H9 (cell line): ENCODE data around the gene VIPR2. TPM values are rescaled to one million over a fixed set of nuclear protein-coding genes. Genes with fewer than 3 reads are reported as not detected.
A peak's percentile ranks its signal among the peaks of the same experiment; 100 is the strongest.
"Not testable (repeated sequence)": the region's sequence is repeated elsewhere in the genome, so short reads cannot be mapped to it uniquely, and the experiment has no call there.

Experiments used
- DNase-seq: peaks from one replicate; pipeline ENCODE4 v3.0.0-alpha.2; 2017
- H2AFZ ChIP-seq: one replicate; pipeline ENCODE4 v1.6.1; 2013; ENCODE audit warnings: mild to moderate bottlenecking, low read length, control low read depth, moderate library complexity
- H2AK5ac ChIP-seq: 2 replicates; pipeline ENCODE4 v1.6.1; 2013; ENCODE audit warnings: low read length, control low read depth, mixed read lengths; ENCODE audit not compliant: insufficient read length
- H2BK120ac ChIP-seq: one replicate; pipeline ENCODE4 v1.6.1; 2013; ENCODE audit warnings: low read depth, mild to moderate bottlenecking, low read length, control low read depth, inconsistent platforms; ENCODE audit not compliant: poor library complexity, severe bottlenecking
- H2BK12ac ChIP-seq: 2 replicates; pipeline ENCODE4 v1.6.1; 2013; ENCODE audit warnings: low read length, control low read depth, mixed read lengths, low read depth; ENCODE audit not compliant: insufficient read length
- H2BK15ac ChIP-seq: 2 replicates; pipeline ENCODE4 v1.6.1; 2013; ENCODE audit warnings: low read depth, low read length, control low read depth
- H2BK20ac ChIP-seq: one replicate; pipeline ENCODE4 v1.6.1; 2013; ENCODE audit warnings: low read depth, mild to moderate bottlenecking, low read length, control low read depth, inconsistent platforms; ENCODE audit not compliant: poor library complexity, severe bottlenecking
- H2BK5ac ChIP-seq: 2 replicates; pipeline ENCODE4 v1.6.1; 2013; ENCODE audit warnings: low read length, control low read depth, mixed read lengths; ENCODE audit not compliant: insufficient read length
- H3K14ac ChIP-seq: 2 replicates; pipeline ENCODE4 v1.6.1; 2013; ENCODE audit warnings: low read length, control low read depth; ENCODE audit not compliant: insufficient read depth
- H3K18ac ChIP-seq: 2 replicates; pipeline ENCODE4 v1.6.1; 2013; ENCODE audit warnings: low read depth, mild to moderate bottlenecking, mixed read lengths, low read length, control low read depth; ENCODE audit not compliant: insufficient read length
- H3K23ac ChIP-seq: 2 replicates; pipeline ENCODE4 v1.6.1; 2013; ENCODE audit warnings: low read length, control low read depth, mixed read lengths, low read depth; ENCODE audit not compliant: insufficient read length
- H3K23me2 ChIP-seq: 2 replicates; pipeline ENCODE4 v1.6.1; 2013; ENCODE audit warnings: low read depth, mild to moderate bottlenecking, mixed read lengths, low read length, control low read depth; ENCODE audit not compliant: insufficient read length, poor library complexity, severe bottlenecking
- H3K27ac ChIP-seq: 2 replicates; pipeline ENCODE4 v1.5.1; 2013; ENCODE audit warnings: low read length, control low read depth, mixed read lengths, low read depth; ENCODE audit not compliant: insufficient read length
- H3K27me3 ChIP-seq: 2 replicates; pipeline ENCODE4 v1.6.1; 2013; ENCODE audit warnings: low read length, control low read depth, inconsistent platforms; ENCODE audit not compliant: insufficient read depth
- H3K4ac ChIP-seq: 2 replicates; pipeline ENCODE4 v1.6.1; 2013; ENCODE audit warnings: low read depth, mild to moderate bottlenecking, control low read depth, inconsistent platforms, low read length, moderate library complexity
- H3K4me1 ChIP-seq: 2 replicates; pipeline ENCODE4 v1.6.1; 2013; ENCODE audit warnings: low read length, control low read depth, inconsistent platforms; ENCODE audit not compliant: insufficient read depth
- H3K4me2 ChIP-seq: 2 replicates; pipeline ENCODE4 v1.6.1; 2013; ENCODE audit warnings: low read length, control low read depth, mixed read lengths; ENCODE audit not compliant: insufficient read length, insufficient read depth
- H3K56ac ChIP-seq: 2 replicates; pipeline ENCODE4 v1.6.1; 2013; ENCODE audit warnings: low read depth, mild to moderate bottlenecking, mixed read lengths, low read length, control low read depth; ENCODE audit not compliant: insufficient read length
- H3K79me1 ChIP-seq: 2 replicates; pipeline ENCODE4 v1.6.1; 2013; ENCODE audit warnings: low read depth, mild to moderate bottlenecking, moderate library complexity, low read length, control low read depth, inconsistent platforms; ENCODE audit not compliant: insufficient read depth, poor library complexity, severe bottlenecking
- H3K79me2 ChIP-seq: 2 replicates; pipeline ENCODE4 v1.6.1; 2013; ENCODE audit warnings: low read length, control low read depth, inconsistent platforms; ENCODE audit not compliant: insufficient read depth
- H3K9ac ChIP-seq: 2 replicates; pipeline ENCODE4 v1.6.1; 2013; ENCODE audit warnings: low read length, control low read depth, mixed read lengths; ENCODE audit not compliant: insufficient read length; ENCODE audit errors: extremely low read depth
- H3K9me3 ChIP-seq: one replicate; pipeline ENCODE4 v1.6.1; 2013; ENCODE audit warnings: low read depth, low read length, inconsistent platforms; ENCODE audit not compliant: control insufficient read depth
- H3T11ph ChIP-seq: one replicate; pipeline ENCODE4 v1.6.1; 2013; ENCODE audit warnings: mild to moderate bottlenecking, low read length, control low read depth, inconsistent platforms
- H4K20me1 ChIP-seq: one replicate; pipeline ENCODE4 v1.6.1; 2013; ENCODE audit not compliant: control insufficient read depth, insufficient read length, insufficient read depth
- H4K5ac ChIP-seq: 2 replicates; pipeline ENCODE4 v1.6.1; 2013; ENCODE audit warnings: low read depth, mild to moderate bottlenecking, mixed read lengths, low read length, control low read depth; ENCODE audit not compliant: insufficient read length
- H4K8ac ChIP-seq: replicated peaks from 2 replicates; pipeline ENCODE4 v1.6.1; 2013; ENCODE audit warnings: low read length, control low read depth, mixed read lengths, low read depth; ENCODE audit not compliant: insufficient read length
- H4K91ac ChIP-seq: 2 replicates; pipeline ENCODE4 v1.6.1; 2013; ENCODE audit warnings: low read depth, mild to moderate bottlenecking, moderate library complexity, mixed read lengths, low read length, control low read depth; ENCODE audit not compliant: insufficient read length
- H3K27ac Mint-ChIP-seq, 3 experiments: 2 replicates in 2 of 3; 3 replicates in 1 of 3; pipeline ENCODE4 v1.8.0; 2020 to 2021; ENCODE audit warnings: mixed read lengths in 3 of 3, mild to moderate bottlenecking in 1 of 3, moderate library complexity in 1 of 3
- H3K27me3 Mint-ChIP-seq: 2 replicates; pipeline ENCODE4 v1.8.0; 2021; ENCODE audit warnings: low read depth, mild to moderate bottlenecking, moderate library complexity, mixed read lengths
- H3K36me3 Mint-ChIP-seq, 3 experiments: 2 replicates in 2 of 3; 3 replicates in 1 of 3; pipeline ENCODE4 v1.8.0; 2020 to 2021; ENCODE audit warnings: low read depth in 3 of 3, mixed read lengths in 3 of 3; ENCODE audit not compliant: insufficient read depth in 1 of 3
- H3K4me1 Mint-ChIP-seq, 2 experiments: 2 replicates each; pipeline ENCODE4 v1.8.0; 2020; ENCODE audit warnings: mixed read lengths in 2 of 2
- H3K4me3 Mint-ChIP-seq, 2 experiments: 2 replicates in 1 of 2; 3 replicates in 1 of 2; pipeline ENCODE4 v1.8.0; 2020 to 2021; ENCODE audit warnings: mild to moderate bottlenecking in 2 of 2, mixed read lengths in 2 of 2, moderate library complexity in 1 of 2
- H3K9me3 Mint-ChIP-seq, 2 experiments: 2 replicates in 1 of 2; 3 replicates in 1 of 2; pipeline ENCODE4 v1.8.0; 2020; ENCODE audit warnings: mild to moderate bottlenecking in 2 of 2, mixed read lengths in 2 of 2, moderate library complexity in 1 of 2
- CTCF ChIP-seq: fragments of 200-600 bp; sonication (generic); conservative IDR thresholded peaks from 3 replicates; pipeline ENCODE4 v1.8.0; 2021; ENCODE audit warnings: antibody characterized with exemption, mild to moderate bottlenecking
- WGBS: extraction: QIAGEN DNeasy Blood & Tissue Kit; methylation state at CpG from one replicate; pipeline ENCODE4 v1.1.7; 2013; ENCODE audit warnings: missing lambda C conversion rate, low lambda C conversion rate, mixed read lengths; ENCODE audit not compliant: insufficient read length; ENCODE audit errors: extremely low coverage; 5-methylcytosine and 5-hydroxymethylcytosine counted together
- total RNA-seq: library from RNA; stranded (reverse); gene quantifications from 2 replicates; pipeline ENCODE4 v1.2.1, GENCODE V29; 2021

Gene VIPR2
- total RNA-seq, 1 experiment from 2014 or later, result 1.6 TPM

DNA sequence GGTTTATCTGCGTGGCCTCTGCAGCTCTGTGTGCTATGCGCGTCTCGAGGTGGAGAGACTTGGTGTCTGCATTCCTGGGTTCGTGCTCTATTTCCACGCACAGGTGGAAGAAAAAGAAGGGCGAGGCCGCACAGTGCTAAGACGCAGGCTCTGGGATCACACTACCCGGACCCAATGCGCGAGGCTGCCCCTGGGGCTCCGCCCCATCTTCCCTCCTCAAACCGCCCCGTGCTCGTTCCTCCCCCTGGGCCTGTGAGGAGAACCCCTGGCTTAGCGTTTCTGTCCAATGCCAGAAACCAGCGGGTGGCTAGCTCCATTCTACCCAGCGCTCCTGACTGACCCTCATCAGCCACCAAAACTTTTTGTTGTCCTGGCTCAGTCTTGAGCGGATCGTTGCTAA lies 145.2 kb downstream of the VIPR2 start:
- no peaks in the 10 kb centered on the region for H3K79me1 ChIP-seq
- H3T11ph ChIP-seq, result no peak overlapping the region
- H4K91ac ChIP-seq, result no peak overlapping the region
- H2BK15ac ChIP-seq, result no peak overlapping the region
- H3K9ac ChIP-seq, result no peak overlapping the region
- H3K79me2 ChIP-seq, result no peaks in the 10 kb centered on the region
- no peaks in the 10 kb centered on the region for H3K23me2 ChIP-seq
- no peak overlapping the region for H4K5ac ChIP-seq
- H4K8ac ChIP-seq, result no peak overlapping the region
- H3K56ac ChIP-seq, result no peak overlapping the region
- H3K27me3 Mint-ChIP-seq, result peaks cover 31% of the 10 kb centered on the region
- no peaks in the 10 kb centered on the region for H3K4me1 ChIP-seq
- H3K18ac ChIP-seq, result no peak overlapping the region
- H2AFZ ChIP-seq, result no peak overlapping the region
- no peak overlapping the region for H3K23ac ChIP-seq
- no peak for DNase-seq
- WGBS, result no CpG with 5 or more reads among the region's 21 CpGs
- H3K9me3 ChIP-seq, result no peaks in the 10 kb centered on the region
- peaks cover 0 to 5% (median 3%) of the 10 kb centered on the region in 3 experiments; a peak in 2 of 7 replicates for H3K36me3 Mint-ChIP-seq
- H3K14ac ChIP-seq, result no peak overlapping the region
- H3K4me2 ChIP-seq, result no peak overlapping the region
- no peaks in the 10 kb centered on the region for H4K20me1 ChIP-seq
- peaks cover 5 to 11% of the 10 kb centered on the region in 2 experiments; a peak in 3 of 5 replicates for H3K9me3 Mint-ChIP-seq
- no peak overlapping the region for H3K4me3 Mint-ChIP-seq
- H3K27ac ChIP-seq, result no peak overlapping the region
- H2AK5ac ChIP-seq, result no peak overlapping the region
- peaks cover 11 to 16% of the 10 kb centered on the region in 2 experiments; a peak in 3 of 4 replicates for H3K4me1 Mint-ChIP-seq
- no peak for TF ChIP-seq CTCF
- H3K27me3 ChIP-seq, result peaks cover 4% of the 10 kb centered on the region; the same call in 1 of the 2 replicates
- no peak overlapping the region for H2BK20ac ChIP-seq
- no peak overlapping the region for H3K4ac ChIP-seq
- peak overlapping the region in 1 of 3 experiments; percentile 38; a peak in 1 of 7 replicates for H3K27ac Mint-ChIP-seq
- H2BK5ac ChIP-seq, result no peak overlapping the region
- H2BK120ac ChIP-seq, result no peak overlapping the region
- no peak overlapping the region for H2BK12ac ChIP-seq

DNA sequence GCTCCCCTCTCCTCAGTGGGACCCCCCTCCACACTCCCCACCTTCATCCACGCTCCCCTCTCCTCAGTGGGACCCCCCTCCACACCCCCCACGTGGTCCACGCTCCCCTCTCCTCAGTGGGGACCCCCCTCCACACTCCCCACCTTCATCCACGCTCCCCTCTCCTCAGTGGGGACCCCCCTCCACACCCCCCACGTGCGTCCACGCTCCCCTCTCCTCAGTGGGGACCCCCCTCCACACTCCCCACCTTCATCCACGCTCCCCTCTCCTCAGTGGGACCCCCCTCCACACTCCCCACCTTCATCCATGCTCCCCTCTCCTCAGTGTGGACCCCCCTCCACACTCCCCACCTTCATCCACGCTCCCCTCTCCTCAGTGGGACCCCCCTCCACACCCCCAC lies 146.4 kb downstream of the VIPR2 start:
- H3K27ac ChIP-seq, H2AFZ ChIP-seq, H3K4ac ChIP-seq, H2BK120ac ChIP-seq, H3K4me2 ChIP-seq, H3K27me3 ChIP-seq, H4K8ac ChIP-seq, H3K9me3 ChIP-seq, H4K91ac ChIP-seq, DNase-seq, H3T11ph ChIP-seq, H3K9ac ChIP-seq, H2BK20ac ChIP-seq, H3K79me1 ChIP-seq, H2BK5ac ChIP-seq, H3K23me2 ChIP-seq, H2AK5ac ChIP-seq, H2BK12ac ChIP-seq, H3K14ac ChIP-seq, H3K79me2 ChIP-seq, H4K20me1 ChIP-seq, H3K4me1 ChIP-seq, H3K4me3 Mint-ChIP-seq, H2BK15ac ChIP-seq, H3K27ac Mint-ChIP-seq, H4K5ac ChIP-seq, H3K18ac ChIP-seq, H3K56ac ChIP-seq, H3K23ac ChIP-seq: not testable (repeated sequence)
- Mint-ChIP-seq H3K4me1 (peaks cover 11 to 16% of the 10 kb centered on the region in 2 experiments; a peak in 3 of 4 replicates), H3K36me3 (peaks cover 0 to 11% (median 3%) of the 10 kb centered on the region in 3 experiments; a peak in 2 of 7 replicates), H3K9me3 (peaks cover 11 to 20% of the 10 kb centered on the region in 2 experiments), H3K27me3 (peaks cover 42% of the 10 kb centered on the region)
- no CpG with 5 or more reads among the region's 9 CpGs for WGBS
